NCI-H446 treated with DMSO at 0.1 percent for 48 hours (cell line): Measurements from ENCODE around the gene ZFP3.
"Not testable (repeated sequence)": the region's sequence is repeated elsewhere in the genome, so short reads cannot be mapped to it uniquely, and the experiment has no call there.

ENCODE experiments used
- DNase-seq: peaks from one replicate; lab custom pipeline; 2025; lab: John Stamatoyannopoulos, UW

The ZFP3 gene

DNA sequence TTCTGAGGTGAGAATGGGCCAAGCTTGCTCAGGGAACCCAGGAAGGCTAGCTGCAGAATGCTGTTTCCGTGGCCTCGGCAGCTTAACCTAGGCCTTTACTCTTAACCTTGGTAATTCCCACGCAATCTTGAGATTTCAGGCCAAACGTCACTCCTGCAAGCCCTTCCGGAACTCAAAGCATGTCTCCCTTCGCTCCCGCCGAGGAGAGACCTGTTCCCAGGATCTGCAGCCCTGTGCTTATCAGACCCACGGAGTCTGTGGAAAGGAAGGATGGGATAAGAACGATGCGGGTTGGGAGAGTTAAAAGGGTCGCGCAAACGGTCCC lies 524 bp upstream of the ZFP3 start:
- DNase-seq: no peak

DNA sequence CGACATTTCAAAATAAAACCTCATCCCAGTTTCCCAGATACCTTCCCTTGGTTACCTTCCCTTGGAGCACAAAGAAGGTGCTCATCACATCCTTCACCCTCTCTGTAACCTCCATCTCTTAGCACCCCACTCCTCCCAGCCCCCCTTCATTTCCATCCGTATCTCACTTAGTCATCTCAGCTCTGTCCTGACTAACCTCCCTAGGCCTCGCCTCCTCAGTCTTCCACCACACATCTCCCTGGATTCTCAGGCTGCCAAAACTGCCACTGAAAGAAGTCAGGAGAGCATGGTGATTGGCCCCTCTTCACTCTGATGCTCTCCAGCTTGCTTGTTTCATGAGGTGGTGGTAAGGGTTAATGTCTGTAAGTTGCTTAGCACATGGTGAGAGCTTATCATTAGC lies 2.3 kb downstream of the ZFP3 start:
- no peak for DNase-seq

DNA sequence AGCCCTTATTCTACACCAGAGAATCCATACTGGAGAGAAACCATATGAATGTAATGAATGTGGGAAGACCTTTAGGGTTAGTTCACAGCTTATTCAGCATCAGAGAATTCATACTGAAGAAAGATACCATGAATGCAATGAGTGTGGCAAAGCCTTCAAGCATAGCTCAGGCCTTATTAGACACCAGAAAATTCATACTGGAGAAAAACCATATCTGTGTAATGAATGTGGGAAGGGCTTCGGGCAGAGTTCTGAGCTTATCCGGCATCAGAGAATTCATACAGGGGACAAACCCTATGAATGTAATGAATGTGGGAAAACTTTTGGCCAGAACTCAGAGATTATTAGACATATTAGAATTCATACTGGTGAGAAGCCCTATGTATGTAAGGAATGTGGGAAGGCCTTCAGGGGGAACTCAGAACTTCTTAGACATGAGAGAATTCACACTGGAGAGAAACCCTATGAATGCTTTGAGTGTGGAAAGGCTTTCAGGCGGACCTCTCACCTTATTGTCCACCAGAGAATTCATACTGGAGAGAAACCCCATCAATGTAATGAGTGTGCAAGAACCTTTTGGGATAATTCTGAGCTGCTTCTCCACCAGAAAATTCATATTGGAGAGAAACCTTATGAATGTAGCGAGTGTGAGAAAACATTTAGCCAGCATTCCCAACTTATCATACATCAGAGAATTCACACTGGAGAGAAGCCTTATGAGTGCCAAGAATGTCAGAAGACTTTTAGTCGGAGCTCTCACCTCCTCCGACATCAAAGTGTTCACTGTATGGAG lies 14.1 kb downstream of the ZFP3 start:
- DNase-seq: no peak

DNA sequence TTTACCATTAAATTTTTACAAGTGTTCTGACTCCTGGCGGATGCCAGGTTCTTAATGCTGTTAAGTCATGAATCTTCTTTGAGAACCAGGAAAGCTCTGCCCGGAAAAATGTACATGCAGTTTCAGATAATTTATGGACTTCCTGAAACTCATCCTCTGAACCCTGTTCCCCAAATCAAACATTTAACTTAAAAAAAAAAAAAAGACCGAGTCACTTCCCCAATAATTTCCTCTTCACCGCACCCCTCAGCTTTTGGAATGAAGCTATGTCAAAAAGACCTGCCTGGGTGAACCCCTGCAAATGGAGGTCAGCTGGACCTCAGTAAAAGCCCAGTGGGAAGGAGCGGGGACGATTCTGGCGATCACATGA lies 18.4 kb downstream of the ZFP3 start:
- no peak for DNase-seq

DNA sequence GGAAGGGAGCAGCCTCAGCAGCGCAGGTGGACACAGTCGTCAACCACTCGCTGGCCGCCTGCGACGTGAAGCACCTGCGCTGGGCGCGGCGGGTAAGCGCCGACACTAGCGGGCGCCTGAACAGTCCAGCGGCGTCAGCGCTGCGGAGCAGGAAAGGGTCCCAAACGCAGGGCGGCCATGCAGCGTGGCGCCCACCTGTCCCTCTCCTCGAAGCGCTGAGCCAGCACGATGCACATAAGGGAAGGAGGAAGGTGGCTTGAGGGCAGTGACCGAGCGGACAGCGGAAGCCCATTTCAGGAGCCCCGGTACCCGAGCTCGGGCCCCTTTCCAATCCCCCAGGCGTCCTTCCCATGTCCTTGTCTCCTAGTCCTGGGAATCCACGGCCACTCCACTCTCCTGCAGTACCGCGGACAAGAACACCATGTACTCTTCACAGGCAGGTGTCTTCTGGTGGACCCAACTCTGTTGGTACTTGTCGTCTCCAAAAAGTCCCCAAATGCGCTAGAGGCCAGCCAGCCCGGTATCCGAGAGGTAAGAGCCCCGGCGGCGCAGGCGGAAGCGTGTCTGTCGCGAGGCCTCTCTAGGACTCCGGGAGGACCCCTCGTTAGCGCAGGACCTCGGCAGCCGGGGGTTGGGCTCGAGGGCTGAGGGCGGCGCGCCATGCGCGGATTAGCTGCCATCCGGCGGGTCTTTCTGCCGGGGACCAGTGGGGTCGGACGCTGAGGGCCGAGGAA lies 19.0 kb downstream of the ZFP3 start:
- peak; percentile 4 for DNase-seq

DNA sequence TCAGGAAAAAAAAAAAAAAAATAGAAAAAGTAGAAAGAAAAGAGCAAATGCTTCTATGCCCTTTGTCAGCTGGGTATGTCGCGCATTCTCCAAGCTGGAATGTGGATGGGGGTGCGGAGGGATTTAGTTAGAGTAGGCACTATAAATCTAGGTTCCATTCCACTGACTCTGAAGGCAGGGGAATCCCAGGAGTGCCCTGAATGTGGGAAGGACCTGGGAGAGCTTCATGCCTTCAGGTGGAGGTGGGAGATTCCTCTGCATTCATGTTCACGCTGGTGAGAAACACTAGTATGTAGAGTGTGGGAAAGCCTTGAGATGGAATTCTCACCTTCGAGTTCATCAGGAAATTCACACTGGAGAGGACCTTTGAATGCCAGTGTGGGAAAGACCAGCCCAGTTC lies 21.0 kb downstream of the ZFP3 start:
- DNase-seq: no peak

DNA sequence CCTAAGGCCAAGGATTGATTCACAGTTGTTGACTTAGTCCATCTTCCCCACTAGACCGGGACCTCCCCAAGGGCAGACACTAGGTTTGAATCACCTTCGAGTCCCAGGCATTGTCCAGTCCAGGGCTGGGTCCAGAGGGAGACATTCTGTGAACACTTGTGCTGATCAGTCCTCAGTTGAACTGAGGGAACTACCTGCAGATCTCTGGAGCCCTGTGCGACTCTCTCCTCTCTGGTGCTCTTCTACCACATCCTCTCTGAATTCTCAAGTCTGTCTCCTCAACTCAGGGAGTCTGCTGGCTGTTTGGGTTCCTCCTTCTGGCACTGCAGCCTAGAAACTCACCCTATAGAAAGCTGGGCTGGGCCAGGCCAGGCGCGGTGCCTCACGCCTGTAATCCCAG lies 22.6 kb downstream of the ZFP3 start:
- no peak for DNase-seq

DNA sequence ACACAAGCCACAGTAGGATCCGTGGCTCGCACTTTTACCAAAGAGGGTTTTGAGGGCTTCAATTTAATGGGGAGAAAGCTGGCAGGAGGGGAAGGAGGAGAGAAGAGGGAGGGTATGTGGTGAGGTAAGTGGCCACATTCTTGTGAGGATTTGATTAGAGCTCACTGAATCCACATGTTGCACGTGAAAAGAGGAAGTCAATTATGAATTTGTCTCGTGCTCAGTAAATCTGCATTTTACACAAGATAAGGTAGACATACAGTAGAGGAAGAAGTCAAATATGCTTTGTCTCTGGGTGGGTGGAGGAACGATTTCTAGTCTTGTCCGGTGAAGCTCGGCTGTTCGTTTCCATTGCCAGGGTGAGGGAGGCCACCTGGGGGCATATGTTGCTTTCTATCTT lies 32.5 kb downstream of the ZFP3 start:
- DNase-seq: no peak

DNA sequence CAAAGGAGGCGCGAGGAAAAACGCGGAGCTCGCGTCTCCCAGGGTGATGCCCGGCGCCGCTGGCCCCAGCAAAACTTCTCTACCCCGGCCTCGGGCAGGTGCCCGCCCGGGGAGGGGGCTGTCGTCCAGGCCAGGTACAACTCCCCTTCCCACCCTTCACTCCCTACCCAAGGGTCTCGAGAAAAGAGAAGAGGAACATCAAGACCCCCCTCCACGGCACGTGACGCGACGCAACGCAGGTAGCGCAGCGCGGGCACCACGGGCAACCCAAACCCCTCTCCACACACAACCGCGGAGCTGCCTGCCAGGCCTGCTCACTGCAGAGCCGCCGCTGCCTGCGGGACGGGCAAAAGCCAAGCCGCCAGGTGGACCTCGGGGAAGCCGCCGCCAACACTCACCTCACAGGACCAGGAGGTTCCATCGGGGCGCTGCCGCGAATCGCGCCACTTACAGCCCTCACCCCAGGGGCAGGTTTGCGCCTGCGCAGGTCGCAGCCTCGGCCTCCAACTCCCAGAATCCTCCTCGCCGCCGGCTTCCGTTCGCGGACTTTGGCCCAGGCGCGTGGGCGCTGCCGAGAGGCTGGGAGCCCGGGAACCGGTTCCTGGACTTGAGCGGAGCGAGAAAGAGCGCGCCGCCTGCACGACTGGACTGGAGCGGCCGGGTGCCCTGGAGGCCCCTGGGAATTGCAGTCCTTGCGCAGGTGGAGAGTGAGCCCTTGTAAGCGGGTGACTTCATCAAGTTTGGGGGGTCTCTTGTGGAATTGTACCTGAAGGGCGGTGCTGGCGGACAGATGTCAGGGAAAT lies 33.3 kb downstream of the ZFP3 start, which contains the start of gene ZNF232:
Gene ZNF232, minus strand, starts transcription at position 477 of the 803 bp plus-strand sequence. Its CDS starts 56 bp downstream, at position 421.
- peak; percentile 72 for DNase-seq

DNA sequence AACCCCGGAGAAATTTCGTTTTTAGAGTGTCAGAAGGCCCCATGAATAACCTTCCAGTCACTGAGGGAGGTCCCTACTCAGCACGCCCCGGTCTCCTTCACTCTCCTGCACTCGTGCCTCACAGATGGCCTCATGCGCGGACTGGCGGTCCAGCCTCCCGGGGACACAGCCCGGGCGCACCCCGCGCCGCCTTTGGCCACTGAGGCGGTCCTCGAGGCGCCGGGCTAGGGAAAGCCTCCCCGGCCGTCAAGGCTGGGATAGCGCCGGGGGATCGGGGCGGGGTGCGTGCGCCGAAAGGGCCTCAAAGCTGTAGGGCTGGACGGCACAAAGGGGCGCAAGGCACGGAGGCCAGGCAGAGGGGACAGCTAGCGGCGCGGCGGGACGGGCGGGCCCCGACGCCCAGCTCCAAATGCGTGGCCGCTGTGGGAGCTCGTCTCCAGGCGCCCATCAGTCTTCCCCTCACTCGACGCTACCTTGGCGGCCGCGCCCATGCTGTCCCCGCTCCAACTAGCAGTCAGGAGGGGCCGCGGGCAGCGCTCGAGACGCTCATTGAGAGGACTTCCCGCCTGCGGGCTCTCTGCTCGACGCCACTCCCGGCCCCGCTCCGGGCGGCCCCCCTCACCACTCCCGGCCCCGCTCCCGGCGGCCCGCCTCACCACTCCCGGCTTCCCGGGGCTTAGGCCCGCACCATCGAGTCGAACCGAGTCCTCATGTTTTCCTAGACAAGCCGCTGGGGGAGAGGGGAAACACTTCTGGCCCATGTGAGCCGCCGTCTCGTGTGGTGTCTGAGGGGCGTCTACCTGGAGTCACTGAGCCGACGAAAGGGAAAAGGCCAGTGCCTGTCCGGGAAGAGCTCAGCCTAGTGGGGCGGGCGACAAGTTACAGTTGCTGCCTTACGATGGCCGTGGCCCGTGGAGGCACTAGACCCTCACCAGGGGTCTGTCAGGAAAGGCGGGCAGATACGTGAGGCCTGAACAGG lies 37.7 kb downstream of the ZFP3 start, which contains the start of gene USP6:
Gene USP6, plus strand, starts transcription at position 360 of the 979 bp plus-strand sequence. CDS start 14,336 bp downstream, outside the sequence.
- no peak for DNase-seq

DNA sequence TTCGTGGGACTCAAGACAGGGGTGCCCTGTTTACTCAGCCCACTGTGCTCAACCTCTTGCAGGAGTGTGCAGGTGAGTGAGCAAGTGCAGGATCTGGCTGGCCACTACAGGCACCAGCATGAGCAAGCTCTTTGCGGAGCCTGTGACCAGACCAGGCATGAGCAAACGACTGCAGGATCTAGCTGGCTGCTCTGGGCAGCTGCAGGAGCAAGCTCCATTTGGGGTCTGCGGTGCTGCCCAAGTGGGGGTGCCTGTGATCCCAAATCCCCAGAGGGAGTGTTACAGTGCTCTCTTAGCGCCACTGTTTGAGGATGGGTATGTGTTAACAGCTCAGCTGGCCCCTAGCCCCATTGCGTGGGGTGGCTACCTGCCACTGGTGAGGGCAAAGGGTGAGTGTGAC lies 40.0 kb downstream of the ZFP3 start:
- DNase-seq: no peak

DNA sequence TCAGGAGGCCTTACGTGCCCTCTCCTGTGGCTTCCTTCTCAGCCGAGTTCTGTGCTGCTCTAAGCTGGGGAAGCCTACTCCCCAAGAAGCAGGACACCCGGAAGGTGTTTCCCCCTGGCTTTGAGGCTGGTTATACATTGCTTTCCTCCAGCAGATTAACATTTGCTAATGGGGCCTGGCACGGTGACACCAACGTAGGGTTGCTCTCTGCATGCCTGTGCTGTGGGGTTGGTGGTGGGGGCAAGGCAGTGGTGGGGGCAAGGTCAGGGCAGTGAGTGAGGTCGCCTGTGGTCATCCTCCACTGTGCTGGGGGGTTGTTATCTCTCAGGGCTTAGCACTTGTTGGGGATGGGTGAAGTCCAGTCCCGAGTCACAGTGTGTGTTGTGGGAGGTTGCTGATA lies 41.8 kb downstream of the ZFP3 start:
- DNase-seq: no peak

DNA sequence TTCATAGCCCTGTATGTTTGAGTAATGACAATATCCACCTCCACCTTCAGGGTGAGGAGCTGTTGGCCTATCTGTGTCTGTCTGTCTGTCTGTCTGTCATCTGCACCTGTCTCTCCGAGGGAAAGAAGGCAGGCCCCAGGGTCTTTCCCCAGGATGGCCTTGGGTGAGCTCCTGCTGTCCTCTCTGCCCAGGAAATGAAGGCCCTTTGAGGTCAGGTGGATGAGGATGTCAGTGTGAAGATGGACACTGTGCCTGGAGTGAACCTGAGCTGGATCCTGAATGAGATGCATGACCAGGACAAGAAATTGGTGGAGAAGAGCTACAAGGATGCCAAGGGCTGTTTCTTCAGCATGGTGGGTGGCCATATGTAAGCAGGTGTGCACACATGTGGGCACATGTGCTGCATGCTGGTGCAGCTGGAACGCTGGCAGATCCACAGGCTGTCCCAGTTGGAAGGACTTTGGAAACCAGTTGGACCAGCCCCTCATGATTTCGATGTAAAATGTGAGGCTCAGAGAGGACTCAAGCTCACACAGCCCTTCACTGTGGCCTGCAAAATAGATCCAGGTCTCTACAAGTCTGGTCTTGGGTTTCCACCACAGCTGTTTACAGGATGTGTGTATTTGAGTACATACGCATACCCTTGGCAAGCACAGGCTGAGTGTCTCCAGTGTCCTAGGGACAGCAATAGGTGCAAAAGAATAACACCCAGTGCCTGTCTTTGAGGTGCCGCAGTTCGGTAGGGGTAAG lies 42.3 kb downstream of the ZFP3 start:
- not testable (repeated sequence) for DNase-seq

DNA sequence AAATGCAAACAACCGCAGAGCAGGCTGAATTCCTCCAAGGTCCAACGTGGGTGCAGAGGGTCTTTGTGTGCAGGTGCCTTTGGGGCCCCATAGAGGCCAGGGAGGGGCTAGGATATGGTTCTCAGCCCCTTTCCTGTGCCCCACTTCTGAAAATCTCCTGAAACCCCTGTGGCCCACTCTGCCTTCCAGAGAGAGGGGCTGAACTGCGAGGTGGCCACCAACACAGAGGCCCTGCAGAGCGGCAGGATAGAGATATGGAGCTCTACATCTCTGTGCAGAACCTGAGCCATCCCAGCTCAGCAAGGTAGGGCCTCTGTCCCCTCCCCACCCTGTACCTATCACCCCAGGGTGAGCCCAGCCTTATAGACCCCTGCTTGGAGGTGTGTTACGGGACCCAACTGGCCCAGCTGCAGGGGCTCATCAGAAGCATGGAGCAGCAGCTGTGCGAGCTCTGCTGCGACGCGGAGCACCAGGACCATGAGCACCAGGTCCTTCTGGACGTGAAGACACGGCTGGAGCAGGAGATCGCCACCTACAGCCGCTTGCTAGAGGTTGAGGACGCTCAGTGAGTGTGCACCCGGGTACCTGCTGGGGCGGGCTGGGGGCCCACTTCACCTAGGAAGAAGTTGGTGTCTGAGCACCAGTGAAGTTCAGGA lies 43.0 kb downstream of the ZFP3 start:
- DNase-seq: no peak

DNA sequence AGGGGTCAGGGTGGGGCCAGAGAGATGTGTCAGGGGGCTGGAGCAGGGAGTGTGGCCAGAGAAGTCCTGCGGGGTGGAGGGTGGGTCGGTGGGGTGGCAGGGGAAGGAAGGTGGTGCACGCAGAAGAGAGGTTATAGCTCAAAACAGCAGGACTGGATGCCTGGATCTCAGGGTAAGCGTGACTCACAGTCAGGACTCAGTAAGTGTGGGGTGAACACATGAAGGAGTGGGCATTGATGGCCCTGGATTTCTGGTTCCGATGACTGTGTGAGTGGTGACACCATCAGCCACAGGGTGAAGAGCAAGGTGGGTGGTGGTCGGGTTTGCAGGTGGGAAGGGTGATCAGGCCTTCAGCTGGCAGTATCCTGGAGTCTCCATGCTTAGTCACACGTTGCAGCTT lies 43.8 kb downstream of the ZFP3 start:
- not testable (repeated sequence) for DNase-seq

DNA sequence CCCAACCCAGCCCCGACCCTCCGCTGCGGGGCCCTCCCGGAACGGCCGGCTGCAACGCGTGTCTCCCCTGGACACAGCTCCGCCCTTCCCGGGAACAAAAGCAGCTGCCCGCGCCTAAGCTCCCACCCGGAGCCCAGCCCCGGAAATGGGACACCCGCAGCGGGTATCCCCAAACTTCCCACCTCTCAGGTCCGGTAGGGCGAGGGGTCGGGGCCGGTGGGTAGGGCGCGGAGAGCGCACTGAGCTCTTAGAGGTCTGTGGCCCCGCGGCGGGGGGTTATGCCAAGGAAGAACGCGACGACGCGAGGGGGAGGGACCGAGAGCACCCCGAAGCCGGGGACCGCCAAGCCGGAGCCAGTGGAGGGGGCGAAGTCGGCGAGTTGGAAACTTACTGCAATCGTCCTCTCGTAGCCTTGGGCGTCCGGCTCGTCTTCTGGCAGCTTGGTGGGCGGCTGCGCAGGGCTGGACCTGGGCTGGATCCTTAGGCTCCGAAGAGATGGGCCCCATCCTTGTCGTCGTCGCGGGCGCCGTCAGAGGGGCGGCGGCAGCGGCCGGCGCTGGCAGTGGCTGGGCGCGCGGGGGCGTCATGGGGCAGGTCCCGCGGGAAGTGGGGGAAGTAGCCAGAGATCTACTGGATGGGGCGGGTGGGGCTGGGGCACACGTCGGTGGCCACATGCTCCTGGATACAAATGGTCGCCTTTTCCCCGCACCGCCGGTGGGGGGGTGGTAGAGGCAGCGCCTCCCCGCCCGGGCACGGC lies 44.5 kb downstream of the ZFP3 start:
- no peak for DNase-seq

DNA sequence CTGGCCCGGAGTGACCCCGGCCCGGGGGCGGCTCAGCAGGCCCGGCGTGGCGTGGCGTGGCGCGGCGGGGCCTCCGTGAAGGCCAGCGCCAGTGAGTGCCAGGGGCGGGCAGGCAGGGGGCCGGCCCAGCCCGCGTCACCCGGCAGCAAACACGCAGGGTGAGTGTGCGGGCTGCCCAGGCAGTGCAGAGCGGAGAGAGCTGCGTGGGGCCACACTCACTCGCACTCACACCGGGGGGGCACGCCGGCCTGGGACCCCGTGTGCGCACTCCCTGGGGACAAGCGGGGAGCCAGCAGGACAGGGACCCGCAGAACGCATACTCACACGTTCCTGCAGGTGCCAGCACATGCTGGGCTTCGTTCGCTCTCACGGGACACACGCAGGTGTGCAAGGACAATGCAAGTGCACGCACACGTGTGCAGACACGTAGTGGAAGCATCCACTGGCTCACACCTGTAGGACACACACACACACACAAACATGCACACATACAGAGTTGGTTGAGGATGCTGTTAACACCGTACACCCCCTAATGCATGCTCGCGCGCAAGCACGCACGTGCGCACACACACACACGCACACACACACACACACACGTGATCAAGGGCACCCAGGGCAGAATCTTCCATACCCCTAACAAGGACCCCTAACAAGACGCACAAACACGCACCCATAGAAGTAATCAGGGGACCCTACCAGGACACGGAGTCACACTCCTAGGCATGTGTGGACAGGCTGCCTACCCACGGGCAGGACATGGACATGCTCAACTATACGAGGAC lies 45.3 kb downstream of the ZFP3 start:
- DNase-seq: no peak

DNA sequence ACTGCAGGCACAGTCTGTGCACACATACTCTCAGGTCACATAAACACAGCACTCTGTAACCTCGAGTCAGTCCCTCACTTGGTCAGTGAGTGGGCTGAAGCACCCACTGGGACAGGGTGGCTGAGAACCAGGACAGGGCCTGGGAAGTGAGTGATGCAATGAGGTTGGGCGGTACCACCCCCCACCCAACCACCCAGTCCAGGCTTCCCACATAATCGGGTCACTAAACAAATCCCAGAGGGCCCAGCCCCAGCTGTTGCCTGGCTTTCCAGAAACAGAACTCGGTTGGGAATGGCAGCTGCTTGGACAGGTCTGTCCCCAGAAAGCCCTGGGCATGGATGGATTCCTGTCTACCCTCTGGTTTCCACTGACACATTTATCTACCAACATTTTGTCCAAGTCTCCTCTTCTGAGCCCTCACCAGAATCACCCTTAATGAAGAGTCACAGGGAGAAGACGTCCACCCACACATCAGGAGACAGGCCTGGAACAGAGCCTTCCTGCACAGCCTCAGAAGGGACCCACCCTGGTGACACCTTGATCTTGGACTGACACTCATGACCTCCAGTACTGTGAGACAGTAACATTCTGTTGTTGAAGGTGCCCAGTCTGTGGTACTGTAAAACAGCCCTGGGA lies 46.0 kb downstream of the ZFP3 start:
- not testable (repeated sequence) for DNase-seq
